K562 (cell line): ENCODE data around the gene PXK. TPM values are rescaled to one million over a fixed set of nuclear protein-coding genes. Genes with fewer than 3 reads are reported as not detected.

ENCODE experiments used
- ATAC-seq: fragments of 200-7000 bp; cut with Tn5 transposase; 3 replicates; pipeline ENCODE4 v1.9.1; 2020; ENCODE audit warnings: moderate library complexity
- BruUV-seq: library from RNA; stranded (reverse); fragments of 400-500 nt; replicated peaks from 2 replicates; lab custom pipeline; 2021; lab: Mats Ljungman, UMichigan
- CTCF ChIA-PET: fragments of 300-600 bp; formaldehyde crosslinking; extraction: SDS; loops from one replicate; lab custom pipeline; 2021; ENCODE audit warnings: low intra/inter-chr PET ratio; lab: Yijun Ruan, JAX
- POLR2A ChIA-PET: fragments of 300-600, 350-650 bp; sonication (Branson Sonifier 250); formaldehyde crosslinking; extraction: SDS; loops from one replicate; lab custom pipeline; 2021; ENCODE audit warnings: antibody characterized with exemption, inconsistent platforms; lab: Yijun Ruan, JAX
- DNase-seq, 4 experiments: peaks; one replicate each; pipeline versions ENCODE4 v3.0.0 to v3.0.0-alpha.2; 2011 to 2018; ENCODE audit warnings: low spot score in 3 of 4, mixed read lengths in 3 of 4; ENCODE audit errors: extremely low read depth in 1 of 4
- FAIRE-seq: peaks from 2 replicates; lab custom pipeline; 2011; peaks lifted over from hg19 to GRCh38; lab: Jason Lieb, UNC
- H2AFZ ChIP-seq: 2 replicates; pipeline ENCODE4 v1.6.0; 2011; ENCODE audit warnings: low read depth, low read length, control low read depth, inconsistent platforms
- H3K27ac ChIP-seq: fragments of 200-600 bp; 3 replicates; pipeline ENCODE4 v1.8.0; 2011; ENCODE audit warnings: low read depth, mild to moderate bottlenecking, control low read depth, inconsistent platforms, low read length, moderate library complexity, mixed read lengths; ENCODE audit errors: extremely low read depth
- H3K27me3 ChIP-seq, 2 experiments: fragments of 300-600 bp in 1 of 2; 2 replicates in 1 of 2; 3 replicates in 1 of 2; pipeline versions ENCODE4 v1.6.0 to v1.8.0; 2011; ENCODE audit warnings: inconsistent platforms in 2 of 2, low read length in 2 of 2, mild to moderate bottlenecking in 1 of 2, mixed read lengths in 1 of 2, moderate library complexity in 1 of 2; ENCODE audit not compliant: control insufficient read depth in 2 of 2, insufficient read depth in 2 of 2
- H3K36me3 ChIP-seq: fragments of 300-600 bp; 3 replicates; pipeline ENCODE4 v1.8.0; 2011; ENCODE audit warnings: mild to moderate bottlenecking, low read length, inconsistent platforms; ENCODE audit not compliant: control insufficient read depth, insufficient read depth
- H3K4me1 ChIP-seq, 2 experiments: fragments of 200-600 bp in 1 of 2; replicated peaks in 1 of 2; 2 replicates in 1 of 2; 3 replicates in 1 of 2; pipeline versions ENCODE4 v1.5.1 to v1.8.0; 2011; ENCODE audit warnings: inconsistent platforms in 2 of 2, low read length in 2 of 2, mild to moderate bottlenecking in 1 of 2, mixed read lengths in 1 of 2, moderate library complexity in 1 of 2; ENCODE audit not compliant: control insufficient read depth in 2 of 2, insufficient read depth in 2 of 2
- H3K4me2 ChIP-seq: 2 replicates; pipeline ENCODE4 v1.6.1; 2011; ENCODE audit warnings: low read length, control low read depth, inconsistent platforms, mixed read lengths; ENCODE audit not compliant: insufficient read depth
- H3K4me3 ChIP-seq: fragments of 200-600 bp; sonication (generic), shearing (Covaris generic); 2 replicates; pipeline ENCODE4 v1.5.1; 2016; ENCODE audit warnings: control low read depth, inconsistent platforms
- H3K79me2 ChIP-seq: fragments of 200-600 bp; 3 replicates; pipeline ENCODE4 v1.8.0; 2011; ENCODE audit warnings: low read length, inconsistent platforms; ENCODE audit not compliant: control insufficient read depth, insufficient read depth
- H3K9ac ChIP-seq, 2 experiments: 2 replicates each; pipeline versions ENCODE4 v1.6.0 to v1.6.1; 2011; ENCODE audit warnings: low read depth in 2 of 2, low read length in 2 of 2, control low read depth in 1 of 2, inconsistent platforms in 1 of 2, mild to moderate bottlenecking in 1 of 2, mixed read lengths in 1 of 2; ENCODE audit not compliant: insufficient read depth in 1 of 2
- H3K9me1 ChIP-seq: one replicate; pipeline ENCODE4 v1.6.0; 2011; ENCODE audit warnings: inconsistent platforms, mild to moderate bottlenecking, low read length, moderate library complexity; ENCODE audit not compliant: control insufficient read depth, insufficient read depth
- H3K9me3 ChIP-seq: replicated peaks from 2 replicates; pipeline ENCODE4 v1.5.1; 2011; ENCODE audit warnings: low read depth, low read length, inconsistent platforms; ENCODE audit not compliant: control insufficient read depth, insufficient read depth
- H4K20me1 ChIP-seq: replicated peaks from 2 replicates; pipeline ENCODE4 v1.6.1; 2011; ENCODE audit warnings: low read length, inconsistent platforms, mixed read lengths; ENCODE audit not compliant: control insufficient read depth, insufficient read depth
- CBX2 ChIP-seq: fragments of 200-600 bp; sonication (generic); IDR thresholded peaks from one replicate; pipeline ENCODE4 v1.6.1; 2012; ENCODE audit warnings: mild to moderate bottlenecking, low read length, inconsistent platforms; ENCODE audit not compliant: insufficient read depth, poor library complexity, severe bottlenecking
- CCNT2 ChIP-seq: IDR thresholded peaks from 2 replicates; pipeline ENCODE4 v1.6.1; 2011; ENCODE audit warnings: borderline replicate concordance, low read depth, mild to moderate bottlenecking, moderate library complexity, mixed read lengths, low read length; ENCODE audit not compliant: insufficient read length; ENCODE audit errors: extremely low read depth
- KLF1 ChIP-seq: fragments of 450-650 bp; IDR thresholded peaks from 2 replicates; pipeline ENCODE4 v1.6.1; 2016; ENCODE audit warnings: missing genetic modification characterization, missing compliant biosample characterization
- SMARCA5 ChIP-seq: fragments of 450-650 bp; IDR thresholded peaks from 2 replicates; pipeline ENCODE4 v1.6.1; 2016
- WGBS: fragments of 100-300 bp; shearing (Covaris generic); methylation state at CpG from one replicate; pipeline ENCODE4 v1.1.6; 2016; ENCODE audit warnings: low coverage, mixed read lengths; ENCODE audit not compliant: insufficient coverage; ENCODE audit errors: missing lambda C conversion rate; 5-methylcytosine and 5-hydroxymethylcytosine counted together
- in situ Hi-C: fragments of 300-500 bp; cut with MboI; formaldehyde crosslinking; loops from 4 replicates; pipeline ENCODE4 v1.15.0; 2018; ENCODE audit warnings: inconsistent platforms, mixed read lengths
- intact Hi-C: fragments of 100-400 bp; cut with micrococcal nuclease; formaldehyde crosslinking; loops from 2 replicates; pipeline ENCODE4 v1.14.2; 2022
- polyA plus RNA-seq, 8 experiments: library from polyadenylated mRNA; depleted of rRNA in 4 of 8; stranded (reverse) in 5 of 8; unstranded in 3 of 8; fragments of >200 nt; fragmentation: Nextera tagmentation in 2 of 8; fragmentation: Illumina TruSeq in 1 of 8; extraction: Ambion mirVana in 2 of 8; extraction: Trizol in 1 of 8; gene quantifications; 2 replicates each; pipeline versions ENCODE4 v1.2.1 to v1.2.3, GENCODE V29; 2011 to 2014; ENCODE audit warnings: inconsistent platforms in 1 of 8, missing spikeins in 1 of 8
- total RNA-seq, 7 experiments: library from RNA; depleted of rRNA in 6 of 7; stranded (reverse); fragments of >200 nt in 6 of 7; fragmentation: Illumina TruSeq in 2 of 7; extraction: Trizol in 2 of 7; gene quantifications; 2 replicates each; pipeline versions ENCODE4 v1.2.1 to v1.2.3, GENCODE V29; 2011 to 2021; ENCODE audit warnings: low replicate concordance in 1 of 7
- TF ChIP-seq, protein P1 (sequence below): fragments of 250-450 bp; sonication (Bioruptor Pico); IDR thresholded peaks from 2 replicates; pipeline ENCODE4 v1.8.0; 2021; ENCODE audit warnings: borderline replicate concordance, mild to moderate bottlenecking, moderate library complexity; ENCODE audit not compliant: poor library complexity, severe bottlenecking

PXK gene
- total and polyA plus RNA-seq, 9 of the 15 experiments (the other 6 are each of a cell fraction or from before 2014, with no cell fraction given) = 3.3 to 19.9 (median 11.3) TPM

DNA sequence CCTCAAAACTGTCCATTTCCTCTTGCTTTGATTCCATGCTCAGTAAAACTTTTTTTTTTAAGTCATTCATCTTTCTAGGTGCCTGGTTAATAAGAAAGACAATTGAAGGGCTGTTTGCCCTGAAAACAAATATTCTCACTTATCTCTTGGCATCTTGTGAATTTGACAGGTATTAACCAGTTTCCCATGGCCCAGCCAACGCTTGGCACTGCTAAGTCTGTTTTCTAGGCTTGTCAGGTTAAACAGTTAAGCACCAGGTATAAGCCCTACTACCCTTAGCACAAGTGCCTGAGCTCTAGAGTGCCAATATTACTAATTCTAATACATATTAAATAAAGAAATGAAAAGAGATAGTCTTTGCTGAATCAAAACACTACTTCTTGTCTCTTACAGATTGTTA is 36.3 kb downstream of the PXK start:
- Histone ChIP-seq H3K9me1 (no peaks in the 10 kb centered on the region), H4K20me1 (no peaks in the 10 kb centered on the region), H3K4me2 (no peak overlapping the region)
- 73% methylated on average over 1 of the region's 1 CpG for WGBS
- DNase-seq (no peak), FAIRE-seq (no peak)
- in situ Hi-C loops = no loop called here
- no TSS peak for BruUV-seq
- POLR2A ChIA-PET = no interaction called here
- TF ChIP-seq, protein P1, sequence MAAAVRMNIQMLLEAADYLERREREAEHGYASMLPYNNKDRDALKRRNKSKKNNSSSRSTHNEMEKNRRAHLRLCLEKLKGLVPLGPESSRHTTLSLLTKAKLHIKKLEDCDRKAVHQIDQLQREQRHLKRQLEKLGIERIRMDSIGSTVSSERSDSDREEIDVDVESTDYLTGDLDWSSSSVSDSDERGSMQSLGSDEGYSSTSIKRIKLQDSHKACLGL (CRISPR knock-in tag) = no peak
- TF ChIP-seq KLF1 (tag) (no peak), SMARCA5 (no peak), CBX2 (no peak), CCNT2 (no peak)
- TF ChIP-seq, all 486 proteins: peak for 0
- H3K9ac ChIP-seq = no peak overlapping the region
- CTCF ChIA-PET = interaction anchor here (0.6 kb wide), 1 partner anchor 7 kb away, joined by 5 read pairs; no protein-coding TSS in a partner anchor
- no peaks in the 10 kb centered on the region for H3K27me3 ChIP-seq
- H3K36me3 ChIP-seq = 0 out of 3 replicates have a peak, but pooled peaks cover 2% of the 10 kb centered on the region
- H3K27ac ChIP-seq = no peak overlapping the region
- H3K4me3 ChIP-seq = no peak overlapping the region
- no peak for ATAC-seq
- H3K79me2 ChIP-seq = no peaks in the 10 kb centered on the region
- H2AFZ ChIP-seq = no peak overlapping the region
- intact Hi-C loops = no loop called here
- H3K9me3 ChIP-seq = no peaks in the 10 kb centered on the region
- H3K4me1 ChIP-seq = no peaks in the 10 kb centered on the region; a peak in 2 of 5 replicates
